Mesenchymal stem cell (in vitro differentiated cells and primary cell): ENCODE measurements around the gene VPS4A. TPM values are rescaled to one million over a fixed set of nuclear protein-coding genes. Genes with fewer than 3 reads are reported as not detected.

Experiments used
- DNase-seq: peaks from one replicate; pipeline ENCODE4 v3.0.0-alpha.2; 2013
- H2AFZ ChIP-seq: one replicate; pipeline ENCODE4 v1.6.1; 2013; ENCODE audit warnings: low read depth, mild to moderate bottlenecking, control low read depth, inconsistent platforms, low read length, moderate library complexity
- H2AK5ac ChIP-seq: 2 replicates; pipeline ENCODE4 v1.6.1; 2013; ENCODE audit warnings: low read length, moderate library complexity, mild to moderate bottlenecking, inconsistent platforms; ENCODE audit not compliant: severe bottlenecking
- H2BK120ac ChIP-seq: one replicate; pipeline ENCODE4 v1.6.1; 2013; ENCODE audit warnings: low read depth, mild to moderate bottlenecking, inconsistent platforms, low read length, moderate library complexity
- H2BK12ac ChIP-seq, 2 experiments: one replicate each; pipeline ENCODE4 v1.6.1; 2013; ENCODE audit warnings: inconsistent platforms in 2 of 2, low read length in 2 of 2, mild to moderate bottlenecking in 2 of 2, moderate library complexity in 2 of 2, control low read depth in 1 of 2
- H2BK15ac ChIP-seq: one replicate; pipeline ENCODE4 v1.6.1; 2013; ENCODE audit warnings: mild to moderate bottlenecking, low read depth, inconsistent platforms; ENCODE audit not compliant: poor library complexity, severe bottlenecking
- H2BK5ac ChIP-seq: 2 replicates; pipeline ENCODE4 v1.6.1; 2013; ENCODE audit warnings: low read depth, mild to moderate bottlenecking, low read length, control low read depth, inconsistent platforms; ENCODE audit not compliant: poor library complexity, severe bottlenecking
- H3K14ac ChIP-seq, 2 experiments: one replicate each; pipeline ENCODE4 v1.6.1; 2013; ENCODE audit warnings: inconsistent platforms in 2 of 2, low read length in 2 of 2, control low read depth in 1 of 2, mild to moderate bottlenecking in 1 of 2, moderate library complexity in 1 of 2
- H3K18ac ChIP-seq, 2 experiments: one replicate each; pipeline ENCODE4 v1.6.1; 2013; ENCODE audit warnings: inconsistent platforms in 2 of 2, low read length in 2 of 2, control low read depth in 1 of 2, low read depth in 1 of 2, mild to moderate bottlenecking in 1 of 2
- H3K23ac ChIP-seq, 2 experiments: one replicate each; pipeline ENCODE4 v1.6.1; 2013; ENCODE audit warnings: inconsistent platforms in 2 of 2, low read length in 2 of 2, mild to moderate bottlenecking in 2 of 2, moderate library complexity in 2 of 2, control low read depth in 1 of 2
- H3K27ac ChIP-seq: 2 replicates; pipeline ENCODE4 v1.5.1; 2013; ENCODE audit warnings: mild to moderate bottlenecking, moderate library complexity, low read length, control low read depth, inconsistent platforms; ENCODE audit not compliant: poor library complexity, severe bottlenecking
- H3K27me3 ChIP-seq, 2 experiments: 2 replicates each; pipeline versions ENCODE4 v1.6.1 to v1.7.0; 2013; ENCODE audit warnings: low read length in 2 of 2, mild to moderate bottlenecking in 2 of 2, moderate library complexity in 2 of 2, control low read depth in 1 of 2, inconsistent platforms in 1 of 2; ENCODE audit not compliant: control insufficient read depth in 1 of 2, insufficient read depth in 1 of 2
- H3K36me3 ChIP-seq, 2 experiments: 2 replicates each; pipeline versions ENCODE4 v1.6.1 to v1.7.0; 2013; ENCODE audit warnings: low read length in 2 of 2, control low read depth in 1 of 2, inconsistent platforms in 1 of 2, low read depth in 1 of 2, mild to moderate bottlenecking in 1 of 2; ENCODE audit not compliant: insufficient read depth in 2 of 2, control insufficient read depth in 1 of 2
- H3K4ac ChIP-seq, 2 experiments: one replicate each; pipeline ENCODE4 v1.6.1; 2013; ENCODE audit warnings: inconsistent platforms in 2 of 2, low read length in 2 of 2, mild to moderate bottlenecking in 2 of 2, moderate library complexity in 2 of 2, control low read depth in 1 of 2, low read depth in 1 of 2
- H3K4me1 ChIP-seq: 2 replicates; pipeline ENCODE4 v1.6.1; 2013; ENCODE audit warnings: low read depth, low read length, control low read depth; ENCODE audit not compliant: control insufficient read depth, insufficient read depth
- H3K4me2 ChIP-seq: 2 replicates; pipeline ENCODE4 v1.6.1; 2013; ENCODE audit warnings: low read length, mild to moderate bottlenecking, inconsistent platforms; ENCODE audit not compliant: poor library complexity, severe bottlenecking
- H3K4me3 ChIP-seq, 2 experiments: 2 replicates each; pipeline versions ENCODE4 v1.5.1 to v1.7.0; 2013; ENCODE audit warnings: low read length in 2 of 2, mild to moderate bottlenecking in 2 of 2, control low read depth in 1 of 2, low read depth in 1 of 2; ENCODE audit not compliant: insufficient read depth in 1 of 2
- H3K79me1 ChIP-seq: replicated peaks from 2 replicates; pipeline ENCODE4 v1.6.1; 2013; ENCODE audit warnings: mild to moderate bottlenecking, control low read depth, low read length, inconsistent platforms; ENCODE audit not compliant: poor library complexity, severe bottlenecking
- H3K9ac ChIP-seq: 2 replicates; pipeline ENCODE4 v1.7.0; 2013; ENCODE audit warnings: mild to moderate bottlenecking, low read length, moderate library complexity
- H3K9me3 ChIP-seq: 2 replicates; pipeline ENCODE4 v1.7.0; 2013; ENCODE audit warnings: mild to moderate bottlenecking, low read length; ENCODE audit not compliant: control insufficient read depth
- H4K8ac ChIP-seq: one replicate; pipeline ENCODE4 v1.6.1; 2013; ENCODE audit warnings: inconsistent platforms, mild to moderate bottlenecking, low read length, moderate library complexity
- H4K91ac ChIP-seq: one replicate; pipeline ENCODE4 v1.6.1; 2013; ENCODE audit warnings: mild to moderate bottlenecking, low read length, inconsistent platforms
- WGBS: methylation state at CpG from one replicate; pipeline ENCODE4 v1.1.7; 2013; ENCODE audit warnings: mixed read lengths; 5-methylcytosine and 5-hydroxymethylcytosine counted together
- polyA plus RNA-seq, 2 experiments: library from polyadenylated mRNA; stranded (reverse); fragments of 200-250 nt; gene quantifications; one replicate each; pipeline ENCODE4 v1.2.3, GENCODE V29; 2013

VPS4A gene
- 27.8 TPM for polyA plus RNA-seq (2013, experiment 1 of 2)
- polyA plus RNA-seq (2013, experiment 2 of 2): 27.3 TPM

GRCh38 chr16:69310653-69311532, at the start of gene VPS4A:
Gene VPS4A, plus strand, starts transcription at chr16:69311350. Its CDS starts 162 bp downstream, at chr16:69311512.
- peaks cover 20 to 41% of the 10 kb centered on the region in 2 experiments for H3K36me3 ChIP-seq
- H3K79me1 ChIP-seq: peaks cover 6% of the 10 kb centered on the region

DNA sequence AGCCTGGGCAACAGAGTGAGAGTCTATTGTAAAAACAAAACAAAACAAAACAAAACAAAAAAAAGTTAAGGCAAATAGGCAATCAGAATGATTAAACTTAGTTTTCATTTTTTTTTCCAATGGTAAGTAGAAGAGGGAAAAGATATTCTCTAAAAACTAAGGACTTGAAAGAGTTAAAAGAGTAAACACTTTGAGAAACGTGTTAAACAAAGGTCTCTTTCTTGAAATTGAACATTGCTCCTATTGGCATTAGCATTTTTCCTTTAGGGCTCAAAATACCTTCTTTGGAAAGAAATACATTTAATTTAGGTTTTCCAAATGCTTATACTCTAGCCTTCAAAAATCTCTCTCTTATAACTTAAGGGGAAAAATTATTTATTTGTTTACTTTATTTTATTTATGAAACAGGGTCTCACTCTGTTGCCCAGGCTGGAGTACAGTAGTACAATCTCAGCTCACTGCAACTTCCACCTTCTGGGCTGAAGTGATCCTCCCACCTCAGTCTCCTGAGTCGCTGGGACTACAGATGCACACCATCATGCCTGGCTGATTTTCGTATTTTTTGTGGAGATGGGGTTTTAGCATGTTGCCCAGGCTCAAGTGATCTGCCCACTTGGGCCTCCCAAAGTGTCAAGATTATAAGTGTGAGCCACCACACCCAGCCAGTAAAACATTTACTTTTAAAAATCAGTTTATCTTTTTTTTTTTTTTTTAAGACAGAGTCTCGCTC, 44.7 kb upstream of the VPS4A start:
- Histone ChIP-seq H2AFZ (no peak overlapping the region), H3K36me3 (peaks cover 7 to 32% of the 10 kb centered on the region in 2 experiments), H3K4me1 (no peaks in the 10 kb centered on the region), H3K23ac (no peak overlapping the region), H2BK15ac (no peak overlapping the region), H2BK5ac (no peak overlapping the region), H3K79me1 (peaks cover 20% of the 10 kb centered on the region), H3K4ac (no peak overlapping the region), H3K18ac (no peak overlapping the region), H2AK5ac (no peak overlapping the region), H4K8ac (no peak overlapping the region), H3K27me3 (no peaks in the 10 kb centered on the region), H3K9me3 (no peaks in the 10 kb centered on the region), H3K4me3 (no peak overlapping the region), H3K14ac (no peak overlapping the region), H2BK120ac (no peak overlapping the region), H3K27ac (no peak overlapping the region), H3K4me2 (no peak overlapping the region), H2BK12ac (no peak overlapping the region), H3K9ac (no peak overlapping the region), H4K91ac (no peak overlapping the region)
- no peak for DNase-seq
- 54% methylated on average over 1 of the region's 4 CpGs for WGBS

More at GRCh38 chr16:69310653-69311532, at the start of gene VPS4A:
- Histone ChIP-seq H3K9ac (peak within 1 kb of the TSS; percentile 96), H3K18ac (peak within 1 kb of the TSS; percentile 81 to 90), H4K91ac (peak within 1 kb of the TSS; percentile 43), H2BK120ac (peak within 1 kb of the TSS; percentile 67), H3K14ac (peak within 1 kb of the TSS in 1 of 2 experiments; percentile 89), H2BK15ac (peak within 1 kb of the TSS; percentile 58), H2BK12ac (peak within 1 kb of the TSS in 1 of 2 experiments; percentile 22), H2AK5ac (peak within 1 kb of the TSS; percentile 49), H3K4me1 (peaks cover 6% of the 10 kb centered on the region), H3K23ac (peak within 1 kb of the TSS in 1 of 2 experiments; percentile 66), H3K27ac (peak within 1 kb of the TSS; percentile 62), H3K4me2 (peak within 1 kb of the TSS; percentile 83), H3K27me3 (no peaks in the 10 kb centered on the region), H2AFZ (peak within 1 kb of the TSS; percentile 60), H4K8ac (peak within 1 kb of the TSS; percentile 97), H3K9me3 (no peaks in the 10 kb centered on the region), H3K4ac (peak within 1 kb of the TSS; percentile 65 to 79), H3K4me3 (peak within 1 kb of the TSS; percentile 81 to 99), H2BK5ac (peak within 1 kb of the TSS; percentile 3)
- DNase-seq: peak; percentile 95
- 12% methylated on average over 54 of the region's 70 CpGs for WGBS

DNA sequence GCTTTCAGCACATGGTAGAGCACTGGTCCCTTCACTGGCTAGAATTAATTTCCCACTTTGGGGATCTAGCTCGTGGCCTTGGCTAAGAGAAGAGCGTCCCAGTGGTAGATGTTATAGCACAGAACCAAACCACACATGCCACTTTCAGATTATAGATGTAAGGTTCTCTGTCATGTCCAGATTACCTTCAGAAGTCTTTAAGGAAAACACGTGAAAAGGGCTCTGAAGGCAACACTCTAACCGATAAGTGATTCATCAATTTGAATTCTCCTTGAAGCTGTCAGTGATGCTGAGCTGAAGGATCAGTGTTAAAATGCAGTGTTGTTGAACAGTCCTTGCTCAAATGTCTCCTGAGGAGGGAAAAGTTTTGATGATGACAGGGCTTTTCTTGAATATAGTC, 43.5 kb upstream of the VPS4A start:
- H3K27me3 ChIP-seq: no peaks in the 10 kb centered on the region
- no peak overlapping the region for H3K27ac ChIP-seq
- no peaks in the 10 kb centered on the region for H3K4me1 ChIP-seq
- no peak overlapping the region for H3K4me2 ChIP-seq
- H2AFZ ChIP-seq: no peak overlapping the region
- H2BK12ac ChIP-seq: no peak overlapping the region
- H3K23ac ChIP-seq: no peak overlapping the region
- H3K14ac ChIP-seq: no peak overlapping the region
- H3K9ac ChIP-seq: no peak overlapping the region
- no peaks in the 10 kb centered on the region for H3K9me3 ChIP-seq
- no peak overlapping the region for H2BK120ac ChIP-seq
- H3K79me1 ChIP-seq: peaks cover 16% of the 10 kb centered on the region
- no peak overlapping the region for H2AK5ac ChIP-seq
- H4K8ac ChIP-seq: no peak overlapping the region
- H2BK15ac ChIP-seq: no peak overlapping the region
- H4K91ac ChIP-seq: no peak overlapping the region
- H3K4me3 ChIP-seq: no peak overlapping the region
- no peak overlapping the region for H3K18ac ChIP-seq
- no peak overlapping the region for H2BK5ac ChIP-seq
- DNase-seq: no peak
- H3K4ac ChIP-seq: no peak overlapping the region
- 99% methylated on average over 4 of the region's 4 CpGs for WGBS
- H3K36me3 ChIP-seq: peaks cover 7 to 28% of the 10 kb centered on the region in 2 experiments

- H3K27me3 ChIP-seq: no peaks in the 10 kb centered on the region
- no peak overlapping the region for H3K14ac ChIP-seq
- no peak overlapping the region for H3K18ac ChIP-seq
Measured at GRCh38 chr16:69270395-69270794, 40.8 kb upstream of the VPS4A start.

More at GRCh38 chr16:69270395-69270794, 40.8 kb upstream of the VPS4A start:
- H3K4me3 ChIP-seq: no peak overlapping the region
- H3K27ac ChIP-seq: no peak overlapping the region
- peak overlapping the region; percentile 43 for H3K9ac ChIP-seq
- H3K4ac ChIP-seq: no peak overlapping the region
- no peak overlapping the region for H3K4me2 ChIP-seq
- no peak overlapping the region for H4K91ac ChIP-seq
- H3K23ac ChIP-seq: no peak overlapping the region
- H3K4me1 ChIP-seq: no peaks in the 10 kb centered on the region
- no peak overlapping the region for H2BK5ac ChIP-seq
- H2BK12ac ChIP-seq: no peak overlapping the region
- H2BK15ac ChIP-seq: no peak overlapping the region
- peaks cover 11% of the 10 kb centered on the region for H3K79me1 ChIP-seq
- H4K8ac ChIP-seq: no peak overlapping the region
- no peak overlapping the region for H2AK5ac ChIP-seq
- WGBS: no CpG with 5 or more reads among the region's 3 CpGs
- no peak overlapping the region for H2AFZ ChIP-seq
- no peaks in the 10 kb centered on the region for H3K9me3 ChIP-seq
- DNase-seq: peak; percentile 5
- H3K36me3 ChIP-seq: peaks cover 4 to 27% of the 10 kb centered on the region in 2 experiments
- no peak overlapping the region for H2BK120ac ChIP-seq
